SK-N-SH (cell line): ENCODE results near the gene KCNAB1.

Experiments
- CHD2 ChIP-seq: fragments of 150-350 bp; IDR thresholded peaks from 2 replicates; pipeline ENCODE4 v1.6.1; 2018; ENCODE audit warnings: low read length; ENCODE audit not compliant: partially characterized antibody
- EP300 ChIP-seq, 2 experiments: IDR thresholded peaks; 2 replicates each; pipeline versions ENCODE4 v1.4.0 to v1.6.1; 2012; ENCODE audit warnings: borderline replicate concordance in 1 of 2, low read depth in 1 of 2, low read length in 1 of 2
- EZH2phosphoT487 ChIP-seq: fragments of 200-600 bp; sonication (generic); IDR thresholded peaks from 2 replicates; pipeline ENCODE4 v1.6.1; 2017; ENCODE audit warnings: low read depth, mixed run types, mild to moderate bottlenecking, antibody characterized with exemption, moderate library complexity, borderline replicate concordance
- FOSL2 ChIP-seq: IDR thresholded peaks from 2 replicates; pipeline ENCODE4 v1.4.0; 2012; ENCODE audit warnings: low read depth, mild to moderate bottlenecking, moderate library complexity, borderline replicate concordance
- GATA2 ChIP-seq: sonication (generic); formaldehyde crosslinking; IDR thresholded peaks from 2 replicates; pipeline ENCODE4 v1.5.0; 2020; ENCODE audit warnings: mild to moderate bottlenecking, missing genetic modification reagents
- PBX3 ChIP-seq: IDR thresholded peaks from 2 replicates; pipeline ENCODE4; 2012
- POLR2AphosphoS5 ChIP-seq: IDR thresholded peaks from 2 replicates; pipeline ENCODE4 v1.6.1; 2012; ENCODE audit warnings: low read depth, low read length
- RAD21 ChIP-seq: IDR thresholded peaks from 2 replicates; pipeline ENCODE4 v1.6.1; 2012; ENCODE audit warnings: mild to moderate bottlenecking, low read length
- REST ChIP-seq: IDR thresholded peaks from 2 replicates; pipeline ENCODE4 v1.6.1; 2012; ENCODE audit warnings: mild to moderate bottlenecking, low read depth, low read length, moderate library complexity
- TF ChIP-seq, protein P1 (sequence below): fragments of 200-600 bp; sonication (generic); IDR thresholded peaks from 2 replicates; pipeline ENCODE4 v1.6.1; 2017; ENCODE audit warnings: antibody characterized with exemption, mild to moderate bottlenecking, moderate library complexity
- TF ChIP-seq, protein P2 (sequence below): IDR thresholded peaks from 2 replicates; pipeline ENCODE4 v1.4.0; 2012; ENCODE audit warnings: low read depth

DNA sequence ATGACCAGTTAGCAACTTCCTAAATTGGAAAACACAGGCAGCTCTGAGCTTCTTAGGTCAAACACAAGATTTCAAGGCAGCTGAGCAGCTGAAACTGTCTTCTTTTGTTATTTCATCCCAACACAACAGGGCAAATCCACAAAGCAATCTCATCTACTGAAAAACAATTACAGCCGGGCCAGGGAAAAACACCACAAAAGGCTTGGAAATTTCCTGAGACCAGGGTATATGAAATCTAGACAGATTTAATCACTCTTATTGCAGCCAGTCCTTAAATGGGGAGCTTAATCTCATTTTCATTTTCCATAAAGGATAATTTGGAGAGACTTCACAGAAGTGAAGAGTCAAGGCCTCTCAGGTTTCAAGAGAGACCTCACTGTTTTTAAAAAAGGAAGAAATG, 252.7 kb downstream of the KCNAB1 start:
- TF ChIP-seq, protein P1, sequence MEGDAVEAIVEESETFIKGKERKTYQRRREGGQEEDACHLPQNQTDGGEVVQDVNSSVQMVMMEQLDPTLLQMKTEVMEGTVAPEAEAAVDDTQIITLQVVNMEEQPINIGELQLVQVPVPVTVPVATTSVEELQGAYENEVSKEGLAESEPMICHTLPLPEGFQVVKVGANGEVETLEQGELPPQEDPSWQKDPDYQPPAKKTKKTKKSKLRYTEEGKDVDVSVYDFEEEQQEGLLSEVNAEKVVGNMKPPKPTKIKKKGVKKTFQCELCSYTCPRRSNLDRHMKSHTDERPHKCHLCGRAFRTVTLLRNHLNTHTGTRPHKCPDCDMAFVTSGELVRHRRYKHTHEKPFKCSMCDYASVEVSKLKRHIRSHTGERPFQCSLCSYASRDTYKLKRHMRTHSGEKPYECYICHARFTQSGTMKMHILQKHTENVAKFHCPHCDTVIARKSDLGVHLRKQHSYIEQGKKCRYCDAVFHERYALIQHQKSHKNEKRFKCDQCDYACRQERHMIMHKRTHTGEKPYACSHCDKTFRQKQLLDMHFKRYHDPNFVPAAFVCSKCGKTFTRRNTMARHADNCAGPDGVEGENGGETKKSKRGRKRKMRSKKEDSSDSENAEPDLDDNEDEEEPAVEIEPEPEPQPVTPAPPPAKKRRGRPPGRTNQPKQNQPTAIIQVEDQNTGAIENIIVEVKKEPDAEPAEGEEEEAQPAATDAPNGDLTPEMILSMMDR = no peak
- TF ChIP-seq PBX3 (no peak), POLR2AphosphoS5 (no peak), RAD21 (no peak), EZH2phosphoT487 (no peak), REST (no peak), CHD2 (no peak), GATA2 (CRISPR knock-in tag) (peak; percentile 50; the same call in 1 of the 2 replicates), FOSL2 (no peak), EP300 (IDR thresholded peaks at IDR 0.05; ENCODE audit: borderline replicate concordance in 1 of 2, low read depth in 1 of 2, low read length in 1 of 2) (peak in 1 of 2 experiments; percentile 55; a peak in 2 of 4 replicates)
- TF ChIP-seq, protein P2, sequence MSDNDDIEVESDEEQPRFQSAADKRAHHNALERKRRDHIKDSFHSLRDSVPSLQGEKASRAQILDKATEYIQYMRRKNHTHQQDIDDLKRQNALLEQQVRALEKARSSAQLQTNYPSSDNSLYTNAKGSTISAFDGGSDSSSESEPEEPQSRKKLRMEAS = no peak
